ENCODE measurements around the gene RPE. TPM values are rescaled to one million over a fixed set of nuclear protein-coding genes. Genes with fewer than 3 reads are reported as not detected.

RPE gene
- total RNA-seq, 2 donors from 2014 or later: 47.5 to 71.6 TPM

DNA sequence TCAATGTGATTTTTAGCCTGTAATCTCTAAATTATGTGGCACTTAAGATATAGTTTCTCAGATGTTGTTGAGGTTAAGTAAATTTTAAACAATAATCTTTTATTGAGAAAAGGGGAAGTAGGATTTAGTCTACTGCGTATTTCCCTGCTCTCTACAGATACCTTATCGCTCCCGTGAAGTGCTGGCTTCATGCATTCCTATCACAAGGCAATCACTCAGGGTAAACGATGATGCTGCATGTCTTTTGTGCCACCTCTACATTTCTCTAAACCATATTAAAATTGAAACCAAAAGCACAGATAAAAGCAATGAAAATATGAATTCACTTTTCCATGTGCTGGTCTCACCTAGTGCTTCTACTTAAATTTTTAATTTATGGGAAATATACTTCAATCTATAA is 14.4 kb upstream of the RPE start:
- H3K9me3 ChIP-seq: no peaks in the 10 kb centered on the region
- H3K4me3 ChIP-seq: no peak overlapping the region
- no peak for DNase-seq
- H3K27ac ChIP-seq: no peak overlapping the region
- no peak for TF ChIP-seq CTCF (IDR thresholded peaks at IDR 0.05)
- H3K9ac ChIP-seq (ENCODE audit: low read depth in 2 of 2, low read length in 2 of 2): no peak overlapping the region
- no peaks in the 10 kb centered on the region for H3K4me1 ChIP-seq
- H3K36me3 ChIP-seq: no peaks in the 10 kb centered on the region
- intact Hi-C loops (cut with DNase I): loop anchor here (10.0 kb wide), 1 partner anchor 77 kb away; no protein-coding TSS in a partner anchor
- no peaks in the 10 kb centered on the region for H3K27me3 ChIP-seq

DNA sequence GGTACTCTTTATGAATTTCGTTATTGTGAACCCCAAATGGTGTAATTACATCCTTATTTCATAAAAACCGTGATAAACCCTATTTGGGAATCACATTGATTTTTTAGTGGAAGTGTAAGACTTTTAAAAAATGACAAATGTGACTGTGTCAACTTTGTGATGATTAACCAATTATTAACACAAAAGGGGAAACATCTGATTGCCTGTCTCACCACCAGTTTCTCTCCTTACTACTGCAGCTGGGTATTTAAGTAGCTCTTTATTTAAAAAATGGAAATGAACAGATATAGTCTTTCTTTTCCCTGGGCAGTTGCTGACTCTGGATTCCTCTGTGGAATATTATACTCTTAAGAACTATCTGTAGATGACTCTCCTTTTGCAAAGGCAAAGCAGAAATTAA is 11.6 kb upstream of the RPE start:
- Histone ChIP-seq H3K4me3 (no peak overlapping the region), H3K36me3 (no peaks in the 10 kb centered on the region), H3K27me3 (no peaks in the 10 kb centered on the region), H3K9me3 (no peaks in the 10 kb centered on the region), H3K4me1 (no peaks in the 10 kb centered on the region), H3K27ac (no peak overlapping the region), H3K9ac (ENCODE audit: low read depth in 2 of 2, low read length in 2 of 2) (no peak overlapping the region)
- TF ChIP-seq CTCF (IDR thresholded peaks at IDR 0.05): no peak
- intact Hi-C loops (cut with DNase I): no loop called here
- no peak for DNase-seq

GRCh38 chr2:209993968-209994367 is 8.5 kb upstream of the RPE start:
- intact Hi-C loops (cut with DNase I): no loop called here
- no peak for DNase-seq
- Histone ChIP-seq H3K4me3 (no peak overlapping the region), H3K4me1 (no peaks in the 10 kb centered on the region), H3K9ac (ENCODE audit: low read depth in 2 of 2, low read length in 2 of 2) (no peak overlapping the region), H3K27me3 (no peaks in the 10 kb centered on the region), H3K9me3 (no peaks in the 10 kb centered on the region), H3K36me3 (no peaks in the 10 kb centered on the region), H3K27ac (no peak overlapping the region)
- TF ChIP-seq CTCF (IDR thresholded peaks at IDR 0.05): no peak

DNA sequence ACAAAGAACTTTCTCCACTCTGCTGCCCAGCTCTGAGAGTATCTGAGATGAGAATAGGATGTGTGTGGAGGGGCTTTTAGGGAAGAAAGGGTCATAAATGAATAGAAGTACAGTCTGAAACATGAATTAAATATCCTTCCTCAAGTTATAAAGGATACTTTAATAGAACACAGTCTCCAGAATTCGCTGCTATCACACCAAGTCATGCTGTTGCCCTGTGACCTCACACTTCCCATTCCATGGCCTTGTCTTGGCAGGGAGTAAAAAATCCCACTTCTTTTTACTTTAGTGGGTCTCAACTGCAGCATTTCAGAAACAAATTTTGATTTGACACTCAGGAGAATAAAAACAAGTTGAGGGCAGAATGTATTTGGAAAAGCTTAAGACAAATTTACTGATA is 3.8 kb upstream of the RPE start:
- H3K9ac ChIP-seq (ENCODE audit: low read depth in 2 of 2, low read length in 2 of 2): no peak overlapping the region
- DNase-seq: no peak
- no peaks in the 10 kb centered on the region for H3K4me1 ChIP-seq
- H3K27me3 ChIP-seq: no peaks in the 10 kb centered on the region
- no peaks in the 10 kb centered on the region for H3K36me3 ChIP-seq
- no peak overlapping the region for H3K27ac ChIP-seq
- no peaks in the 10 kb centered on the region for H3K9me3 ChIP-seq
- TF ChIP-seq CTCF (IDR thresholded peaks at IDR 0.05): no peak
- no peak overlapping the region for H3K4me3 ChIP-seq
- intact Hi-C loops (cut with DNase I): no loop called here

GRCh38 chr2:210000464-210001324 is 1.7 kb upstream of the RPE start:
- no peaks in the 10 kb centered on the region for H3K27me3 ChIP-seq
- no peaks in the 10 kb centered on the region for H3K36me3 ChIP-seq
- H3K4me3 ChIP-seq: no peak overlapping the region
- H3K9me3 ChIP-seq: no peaks in the 10 kb centered on the region
- intact Hi-C loops (cut with DNase I): loop anchor here (10.0 kb wide), 1 partner anchor 174 kb away; the partner anchor contains the start of gene KANSL1L
- no peak overlapping the region for H3K9ac ChIP-seq (ENCODE audit: low read depth in 2 of 2, low read length in 2 of 2)
- H3K4me1 ChIP-seq: no peaks in the 10 kb centered on the region
- no peak for TF ChIP-seq CTCF (IDR thresholded peaks at IDR 0.05)
- DNase-seq: no peak
- H3K27ac ChIP-seq: no peak overlapping the region

Data from colonic mucosa (tissue), 4 donors.